Measurements from ENCODE around the gene SAPCD2.

Gene SAPCD2

DNA sequence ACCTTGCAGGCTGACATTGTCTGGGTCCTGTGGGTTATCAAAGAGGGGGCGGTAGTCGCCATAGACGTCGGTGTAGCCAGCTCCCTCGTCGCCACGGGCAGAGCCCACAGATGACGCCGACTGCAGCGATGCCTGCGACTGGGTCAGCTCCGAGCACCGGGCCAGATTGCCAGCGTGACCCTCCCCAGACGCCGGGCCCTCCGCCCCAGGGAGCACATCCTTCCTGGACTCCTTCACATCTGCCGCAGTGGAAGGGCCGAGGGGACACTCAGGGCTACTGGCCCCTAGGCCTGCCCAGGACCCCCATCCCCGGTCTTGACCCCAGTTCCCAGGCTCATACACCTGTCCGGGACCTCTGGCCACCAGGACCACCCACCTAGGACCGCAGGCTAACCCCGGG is 56.2 kb downstream of the SAPCD2 start:
- DNase-seq, result no peak

DNA sequence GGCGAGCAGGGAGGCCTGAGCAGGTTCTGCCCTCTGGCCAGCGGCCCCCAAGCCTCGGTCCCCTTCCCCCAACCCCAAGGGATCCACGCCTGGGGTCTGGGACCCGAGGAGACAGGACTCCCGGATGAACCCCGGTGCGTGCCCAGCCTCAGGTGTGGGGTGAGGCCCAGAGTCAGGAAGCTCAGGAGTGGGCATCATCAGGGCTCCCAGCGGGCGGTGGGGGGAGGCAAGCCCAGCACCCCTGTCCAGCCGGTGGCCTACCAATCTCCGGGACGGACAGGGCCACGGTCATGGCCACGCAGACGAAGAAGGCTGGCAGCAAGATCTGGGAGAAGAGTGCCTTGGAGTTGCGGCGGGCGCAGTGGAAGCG is 56.8 kb downstream of the SAPCD2 start:
- no peak for DNase-seq

DNA sequence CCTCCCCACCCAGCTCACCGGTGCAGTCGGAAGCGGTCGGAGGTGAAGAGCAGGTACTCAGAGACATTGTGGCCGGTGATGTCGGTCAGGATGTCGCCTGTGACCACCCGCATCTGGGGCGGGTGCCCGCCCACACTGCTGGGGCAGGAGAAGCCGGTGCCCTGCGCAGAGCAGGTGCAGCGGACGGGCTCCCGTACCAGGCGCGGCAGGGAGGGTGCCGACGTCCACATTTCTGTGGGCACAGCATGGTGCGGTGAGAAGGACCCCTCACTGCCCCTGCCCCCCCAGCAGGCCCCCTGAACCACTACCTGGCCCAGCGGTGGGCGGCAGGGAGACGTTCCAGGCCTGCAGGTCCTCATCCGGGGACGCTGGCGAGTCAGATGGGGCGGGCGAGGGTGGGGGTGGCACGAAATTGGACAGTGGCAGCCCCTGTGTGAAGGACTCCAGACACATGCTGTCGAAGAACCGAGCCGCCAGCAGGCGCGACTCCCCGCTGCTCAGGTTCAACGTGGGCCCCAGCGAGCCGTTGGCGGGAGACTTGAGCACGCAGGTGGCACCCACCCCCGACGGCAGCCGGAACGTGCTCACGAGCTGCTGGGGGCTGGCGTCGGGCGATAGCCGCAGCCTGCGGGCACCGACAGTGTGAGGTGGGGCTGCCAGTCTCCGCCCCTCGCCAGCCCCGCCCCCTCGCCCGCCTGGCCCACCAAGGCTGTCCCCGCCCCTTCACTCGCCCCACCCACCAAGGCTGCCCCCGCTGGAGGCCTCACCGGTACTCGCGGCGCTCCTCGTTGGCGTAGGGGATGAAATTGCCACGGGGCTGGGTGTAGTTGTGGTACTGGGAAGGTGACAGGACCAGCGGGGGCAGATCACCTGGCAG is 57.4 kb downstream of the SAPCD2 start:
- DNase-seq, result no peak

Measured in suppressor macrophage treated with lipopolysaccharide for 4 hours (primary cell).